Daoy (cell line): ENCODE results near the gene IQGAP2. TPM values are rescaled to one million over a fixed set of nuclear protein-coding genes. Genes with fewer than 3 reads are reported as not detected.

Experiments used
- DNase-seq: peaks from one replicate; pipeline ENCODE4 v3.0.0-alpha.2; 2015; ENCODE audit warnings: low read depth
- total RNA-seq: library from RNA; depleted of rRNA; stranded (reverse); fragments of >200 nt; shearing (Covaris generic); gene quantifications from 2 replicates; pipeline ENCODE4 v1.2.3, GENCODE V29; 2014

The IQGAP2 gene
- total RNA-seq, 1 experiment from 2014 or later, result 6.9 TPM

DNA sequence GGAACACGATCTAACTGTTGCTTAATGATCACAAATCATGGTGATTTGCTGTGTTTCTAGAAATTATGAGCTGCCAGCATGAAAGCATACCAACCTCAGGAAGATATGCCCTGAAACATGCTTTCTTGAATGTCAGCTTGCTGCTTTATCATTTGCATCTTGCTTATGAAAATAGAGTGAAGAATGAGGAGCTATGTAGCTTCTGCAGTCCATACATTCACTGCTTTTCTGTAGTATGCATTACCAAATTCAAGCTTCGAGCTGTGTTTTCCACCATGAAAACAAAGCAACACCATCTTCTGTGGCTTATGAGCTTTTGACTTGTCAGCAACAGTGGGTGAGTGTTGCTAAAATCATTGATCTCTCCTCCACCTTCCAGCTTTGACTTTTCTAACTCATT, 203.6 kb downstream of the IQGAP2 start:
- no peak for DNase-seq

DNA sequence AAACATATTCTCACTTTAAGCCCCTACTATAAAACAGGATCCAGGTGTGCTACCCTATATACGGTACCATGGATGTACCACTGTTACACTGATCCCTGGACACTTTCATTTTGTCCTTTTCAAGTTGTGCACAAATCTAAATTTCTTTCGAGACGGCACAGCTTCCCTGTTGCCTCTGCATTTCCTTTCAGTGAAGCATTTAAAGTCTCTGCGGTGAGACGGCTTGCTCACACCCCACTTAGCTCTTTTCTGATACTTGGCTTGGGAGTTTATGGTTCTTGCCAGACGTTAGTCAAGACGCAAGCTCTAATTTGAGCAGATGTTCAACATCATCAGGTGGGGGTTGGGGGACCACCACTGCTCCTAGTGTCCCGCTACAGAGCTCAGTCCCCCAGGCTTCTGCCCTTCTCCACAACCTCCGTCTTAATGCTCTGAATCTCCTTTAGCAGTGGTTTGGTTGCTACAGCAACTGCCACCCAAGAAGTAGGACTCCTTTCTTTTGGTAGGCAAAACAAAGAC, 204.3 kb downstream of the IQGAP2 start:
- peak; percentile 14 for DNase-seq

DNA sequence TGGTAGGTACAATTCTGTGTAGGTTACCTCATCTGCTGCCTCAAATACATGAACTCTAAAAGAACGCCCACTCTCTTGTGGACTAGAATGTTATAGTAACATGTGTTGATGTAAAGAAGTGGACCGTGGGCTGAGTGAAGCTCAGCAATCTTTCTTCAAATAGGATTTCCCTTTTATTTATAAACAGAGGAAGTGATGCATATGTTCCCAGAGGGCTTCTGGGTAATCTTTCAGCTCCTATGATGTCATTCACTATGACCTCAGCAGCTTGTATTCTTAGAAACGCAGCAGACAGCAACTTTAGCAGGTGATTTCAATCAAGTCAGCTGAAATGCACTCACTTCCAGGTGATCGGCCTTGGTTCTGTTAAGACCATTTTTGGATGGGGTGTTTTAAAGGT, 205.7 kb downstream of the IQGAP2 start:
- DNase-seq, result peak; percentile 33

DNA sequence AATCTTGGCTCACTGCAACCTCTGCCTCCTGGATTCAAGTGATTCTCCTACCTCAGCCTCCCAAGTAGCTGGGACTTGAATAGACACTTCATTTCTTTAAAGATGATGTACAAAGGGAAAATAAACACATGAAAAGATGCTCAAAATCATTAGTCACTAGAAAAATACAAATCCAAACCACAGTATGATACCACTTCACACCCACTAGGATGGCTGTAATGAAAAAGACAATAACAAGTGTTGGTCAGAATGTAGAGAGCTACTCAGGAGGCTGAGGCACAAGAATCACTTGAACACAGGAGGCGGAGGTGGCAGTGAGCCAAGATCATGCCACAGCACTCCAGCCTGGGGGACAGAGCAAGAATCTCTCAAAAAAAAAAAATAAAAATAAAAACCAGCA, 207.1 kb downstream of the IQGAP2 start:
- peak; percentile 25 for DNase-seq

DNA sequence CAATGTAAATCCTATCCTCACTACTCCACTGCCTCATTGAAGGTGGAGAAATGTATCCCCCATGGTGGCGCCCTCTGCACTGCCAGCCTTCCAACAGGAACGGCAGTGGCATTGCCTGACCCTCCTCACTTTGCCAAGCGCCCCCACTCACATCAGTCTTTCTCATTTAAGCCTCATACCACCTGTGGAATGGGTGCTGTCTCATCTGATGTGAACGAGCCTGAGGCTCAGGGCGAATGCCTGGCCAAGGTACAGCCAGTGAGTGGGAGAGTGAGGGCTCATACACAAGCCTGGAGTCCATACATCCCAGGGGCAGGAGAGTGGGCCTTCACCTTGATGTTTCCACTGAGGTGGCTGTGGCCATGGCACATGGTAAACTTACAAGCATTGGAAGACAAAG, 209.9 kb downstream of the IQGAP2 start:
- DNase-seq, result no peak

DNA sequence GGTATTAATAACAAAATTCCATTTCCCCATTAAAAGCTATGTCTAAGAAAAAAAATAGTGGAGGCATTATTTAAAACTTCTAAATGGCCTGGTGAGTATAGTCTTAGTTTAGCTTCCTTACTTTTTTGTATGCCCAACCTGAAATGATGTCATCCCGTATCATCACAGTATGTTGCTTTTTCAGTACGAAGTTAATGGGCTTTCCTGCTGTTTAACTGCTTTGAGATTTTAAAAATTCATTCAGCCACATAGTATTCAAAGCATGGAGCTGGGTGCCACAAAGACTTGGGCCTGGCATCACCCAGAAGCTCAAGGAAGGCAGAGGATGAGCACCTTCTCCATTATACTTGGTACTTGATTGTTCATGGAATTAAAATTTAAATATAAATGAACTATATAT, 212.7 kb downstream of the IQGAP2 start:
- peak; percentile 32 for DNase-seq

DNA sequence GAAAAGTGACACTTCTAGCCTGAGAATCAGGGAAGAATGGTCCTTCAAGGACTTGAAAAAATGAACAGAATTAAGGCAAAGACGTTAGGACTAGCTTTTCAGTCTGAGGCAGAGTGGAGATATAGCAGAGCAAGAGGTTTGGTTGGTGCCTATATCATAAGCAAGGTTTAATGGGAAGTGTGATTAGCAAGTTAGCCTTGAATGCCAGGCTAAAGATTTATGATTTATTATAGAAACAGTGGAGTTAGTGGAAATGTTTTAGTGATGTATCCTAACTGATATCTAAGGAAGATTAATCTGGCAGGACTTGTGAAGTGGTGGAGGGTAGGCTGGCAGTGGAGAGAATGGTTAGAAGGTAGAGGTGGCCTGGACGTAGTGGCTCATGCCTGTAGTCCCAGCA, 213.1 kb downstream of the IQGAP2 start:
- no peak for DNase-seq

DNA sequence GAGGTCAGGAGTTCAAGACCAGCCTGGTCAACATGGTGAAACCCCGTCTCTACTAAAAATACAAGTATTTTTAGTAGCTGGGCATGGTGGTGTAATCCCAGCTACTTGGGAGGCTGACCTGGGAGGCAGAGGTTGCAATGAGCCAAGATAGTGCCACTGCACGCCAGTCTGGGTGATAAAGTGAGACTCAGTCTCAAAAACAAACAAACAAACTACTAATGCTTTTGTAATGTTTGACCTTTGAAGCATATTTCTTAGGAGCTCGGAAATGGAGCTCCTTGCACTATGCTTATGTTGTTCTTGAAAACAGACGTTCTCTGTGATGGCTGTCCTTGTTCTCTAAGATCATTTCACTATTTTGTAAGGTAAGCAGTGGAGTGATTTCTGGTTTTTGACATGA, 214.1 kb downstream of the IQGAP2 start:
- DNase-seq, result no peak

DNA sequence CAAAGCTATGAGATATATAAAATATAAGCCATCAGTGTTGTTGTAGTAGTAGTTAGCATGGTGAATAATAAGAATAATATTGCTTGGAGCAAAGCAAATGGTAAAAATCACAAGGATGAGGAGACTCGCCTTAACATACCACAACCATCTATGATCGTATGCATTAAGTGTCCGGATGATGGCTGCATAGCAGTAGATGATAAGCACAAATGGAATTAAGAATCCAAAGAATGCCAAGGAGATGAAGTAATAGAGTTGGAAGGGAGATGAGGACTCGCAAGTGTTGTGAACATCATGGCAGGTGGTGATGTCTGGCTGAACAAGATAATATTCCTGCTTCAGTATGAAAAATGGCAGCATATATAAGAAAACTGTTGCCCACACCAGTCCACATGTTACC, 214.6 kb downstream of the IQGAP2 start:
- peak; percentile 15 for DNase-seq

DNA sequence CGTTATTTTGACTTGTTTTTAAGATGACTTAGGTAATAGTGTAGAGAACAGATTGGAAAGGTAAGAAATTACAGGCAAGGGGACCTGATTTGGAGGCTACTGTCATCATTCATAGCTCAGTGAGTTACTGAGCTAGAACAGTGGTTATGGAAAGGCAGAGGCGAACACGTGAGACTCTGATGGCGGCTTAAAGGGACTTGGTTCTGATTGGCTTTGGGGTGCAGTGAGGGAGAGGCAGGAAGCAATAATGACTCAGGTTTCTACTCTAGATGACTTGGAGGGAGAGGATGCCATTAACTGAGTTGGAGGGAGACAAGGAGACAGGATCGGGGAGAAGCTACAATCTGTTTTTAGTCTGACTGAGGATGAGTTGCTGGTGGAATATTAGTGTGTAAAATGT, 217.1 kb downstream of the IQGAP2 start:
- no peak for DNase-seq

DNA sequence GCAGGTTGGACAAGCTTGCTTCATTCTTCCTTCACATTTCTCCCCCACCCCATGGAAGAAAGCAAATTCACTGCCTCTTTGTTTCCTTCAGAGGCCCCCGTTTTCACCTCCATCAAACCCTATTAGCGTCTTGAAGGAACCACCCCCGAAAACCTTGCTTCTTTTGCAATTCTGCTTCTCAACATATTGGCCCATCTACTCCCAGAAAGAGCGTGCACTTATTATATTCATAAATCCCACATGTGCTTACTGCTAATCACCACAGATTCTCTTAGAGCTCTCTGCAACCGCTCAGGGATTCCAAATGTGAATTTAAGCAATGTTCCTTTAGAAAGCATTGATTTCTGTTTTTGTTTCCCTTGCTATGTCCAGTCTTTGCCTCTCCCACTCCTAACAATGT, 219.0 kb downstream of the IQGAP2 start:
- DNase-seq, result no peak

DNA sequence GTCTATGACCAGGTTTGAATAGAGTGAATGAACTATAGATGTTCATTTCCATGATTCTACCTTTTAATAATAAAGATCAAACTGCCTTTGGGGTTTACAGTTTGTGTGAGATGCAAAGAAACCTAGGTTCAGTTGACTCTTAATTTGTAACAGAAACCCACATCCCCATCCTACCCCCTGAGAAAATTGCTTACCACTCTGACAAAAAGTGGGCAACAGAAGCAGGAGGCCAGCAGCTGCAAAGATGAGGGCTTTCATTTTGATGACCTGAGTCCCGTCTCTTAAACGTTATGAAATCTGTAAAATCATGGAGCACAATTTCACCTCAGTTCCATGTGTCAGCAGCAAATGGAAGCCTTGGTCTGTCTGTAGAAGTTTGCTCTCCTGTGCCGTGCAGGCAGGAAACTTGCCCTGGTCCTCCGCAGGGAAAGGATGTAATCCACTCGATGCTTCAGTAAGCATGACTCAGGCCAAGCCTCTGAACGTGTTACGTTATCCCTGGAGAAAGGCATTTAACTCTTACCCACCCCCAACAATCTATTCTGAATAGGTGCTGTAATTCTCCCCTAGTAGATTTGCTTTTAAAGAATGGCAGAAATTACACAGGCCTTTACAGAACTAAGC, 220.0 kb downstream of the IQGAP2 start, which contains the start of gene F2RL2:
Gene F2RL2, minus strand, starts transcription at position 431 of the 624 bp plus-strand sequence. Its CDS starts 173 bp downstream, at position 258.
- peak; percentile 86 for DNase-seq

DNA sequence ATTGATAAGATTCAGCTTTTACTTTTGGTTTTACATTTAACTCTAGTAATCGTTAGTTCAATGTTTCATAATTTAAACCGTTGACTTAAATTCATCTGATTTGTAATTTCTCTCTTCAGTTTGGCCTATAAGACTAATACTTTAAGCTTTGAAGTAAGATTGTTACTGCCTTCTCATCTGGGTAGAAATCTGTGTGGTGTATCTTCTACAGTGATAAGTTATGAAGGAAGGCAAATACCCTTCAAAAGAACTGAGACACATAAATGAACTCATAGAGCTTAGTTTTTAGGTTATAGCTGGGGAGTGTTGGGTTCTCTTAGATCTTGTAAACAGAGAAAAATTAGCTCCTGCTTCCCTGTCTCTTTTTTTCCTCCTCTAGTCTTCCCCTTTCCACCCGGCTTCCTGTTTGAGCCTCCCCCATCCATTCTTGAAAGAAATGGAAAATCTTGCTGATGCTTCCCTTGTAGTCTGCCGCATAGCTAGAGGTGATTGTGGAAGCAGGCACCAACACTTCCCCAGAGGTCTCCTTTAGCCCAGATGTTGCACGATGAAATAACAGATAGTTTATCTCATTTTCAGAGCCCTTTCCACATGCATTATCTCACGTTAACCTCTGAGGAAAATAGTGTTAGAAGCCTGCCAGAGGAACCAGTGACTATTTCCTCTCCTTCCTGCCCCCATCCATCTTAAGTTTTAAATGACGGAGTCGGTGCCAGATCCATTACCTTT, 222.2 kb downstream of the IQGAP2 start:
- no peak for DNase-seq

DNA sequence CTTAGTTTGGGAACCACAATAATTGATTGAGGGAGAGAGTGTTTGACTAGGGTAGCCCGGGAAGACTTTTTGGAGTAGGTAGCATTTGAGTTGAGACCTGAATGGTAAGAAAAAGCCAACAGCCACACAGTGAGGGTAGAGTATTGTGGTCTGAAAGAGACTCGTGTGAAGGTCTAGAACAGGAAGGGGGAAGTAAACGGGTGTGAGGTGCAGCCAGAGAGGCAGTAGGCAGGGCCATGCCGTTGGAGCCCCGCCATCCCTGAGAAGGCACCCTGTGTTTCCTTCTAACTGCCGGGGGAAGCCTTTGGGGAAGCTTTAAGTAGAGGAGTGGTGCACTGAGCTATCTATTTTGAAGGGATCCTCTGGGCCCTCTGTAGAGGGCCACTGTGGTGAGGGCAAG, 223.7 kb downstream of the IQGAP2 start:
- no peak for DNase-seq

DNA sequence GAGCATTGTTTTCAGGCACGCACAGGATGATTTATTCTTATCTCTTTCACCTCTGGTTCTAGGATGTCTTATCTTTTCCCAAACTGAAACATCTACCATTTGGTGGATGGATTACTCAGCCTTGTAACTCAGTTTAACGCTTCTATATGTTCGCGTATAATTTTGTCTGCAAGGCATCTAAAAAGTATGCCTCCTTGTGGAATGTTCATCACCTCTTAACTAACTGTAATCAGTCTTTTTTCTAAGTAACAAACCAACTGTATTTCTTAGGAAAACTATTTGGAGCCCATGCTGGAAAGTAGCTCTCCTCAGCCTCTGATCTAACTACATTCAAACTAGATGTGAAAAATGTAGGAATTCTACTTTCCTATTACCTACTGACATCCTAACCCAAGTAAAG, 231.6 kb downstream of the IQGAP2 start:
- DNase-seq, result no peak

DNA sequence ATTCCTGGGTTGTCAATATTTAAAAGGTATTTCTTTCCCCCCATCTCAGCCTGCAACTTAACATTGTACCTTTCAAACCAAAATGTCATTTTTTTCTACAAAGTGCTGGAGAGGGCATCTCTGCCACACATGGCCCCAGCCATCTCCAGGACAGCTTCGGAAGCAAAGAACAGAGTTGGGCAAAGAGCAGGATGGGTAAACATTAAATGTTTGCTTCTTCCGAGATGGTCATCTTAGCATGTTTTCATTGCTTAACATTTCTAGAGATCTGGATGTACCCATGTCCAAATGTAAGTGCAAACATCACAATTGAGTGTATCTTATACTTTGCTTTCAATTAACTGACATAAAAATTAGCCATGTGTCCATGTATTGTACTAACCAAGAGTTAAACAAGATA, 234.4 kb downstream of the IQGAP2 start:
- no peak for DNase-seq

DNA sequence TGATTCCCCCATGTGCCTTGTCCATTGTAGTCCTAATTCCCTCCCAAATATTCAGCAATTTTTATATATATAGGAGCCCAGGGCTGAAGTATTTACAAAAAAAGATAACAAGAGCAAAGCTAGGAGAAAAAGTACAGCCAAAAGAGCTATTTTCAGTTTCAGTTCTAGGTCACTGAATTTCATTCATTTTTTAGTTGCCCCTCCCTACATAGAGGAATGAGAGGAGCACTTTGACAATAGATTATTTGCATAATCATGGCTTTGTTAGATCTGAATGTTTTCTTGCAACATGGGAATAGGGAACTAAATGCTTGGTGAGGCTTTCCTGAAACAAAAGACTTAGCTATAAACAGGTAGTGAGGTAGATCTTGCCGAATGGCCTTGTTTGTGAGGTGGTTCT, 235.4 kb downstream of the IQGAP2 start:
- DNase-seq, result no peak

DNA sequence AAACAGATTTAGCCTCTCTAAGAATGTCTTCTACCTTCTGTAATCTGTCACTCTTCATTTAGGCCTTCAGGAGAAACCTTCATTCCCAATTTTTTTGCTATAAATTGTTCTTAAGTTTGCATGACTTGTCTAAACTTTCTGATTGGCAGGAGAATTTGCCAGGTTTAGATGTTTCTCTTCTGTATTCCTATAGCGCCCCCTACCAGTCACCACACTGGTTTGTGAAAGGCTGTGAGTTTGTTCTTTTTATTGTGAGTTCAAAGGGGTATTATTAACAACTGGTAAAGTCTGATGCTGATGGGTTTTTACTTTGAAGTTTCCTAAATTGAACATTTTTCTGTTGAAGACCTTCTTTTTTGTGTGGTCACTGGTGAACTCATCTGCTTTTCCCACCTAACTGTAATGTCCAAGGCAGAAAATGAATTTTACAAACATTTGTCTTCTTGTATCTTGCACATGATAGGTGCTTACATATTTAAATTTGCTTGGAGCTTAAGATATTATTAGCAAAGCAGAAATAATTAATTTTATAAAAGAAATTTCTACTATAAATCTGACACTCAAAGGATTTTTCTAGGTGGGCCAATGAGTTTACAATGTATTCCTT, 238.5 kb downstream of the IQGAP2 start:
- DNase-seq, result peak; percentile 70

DNA sequence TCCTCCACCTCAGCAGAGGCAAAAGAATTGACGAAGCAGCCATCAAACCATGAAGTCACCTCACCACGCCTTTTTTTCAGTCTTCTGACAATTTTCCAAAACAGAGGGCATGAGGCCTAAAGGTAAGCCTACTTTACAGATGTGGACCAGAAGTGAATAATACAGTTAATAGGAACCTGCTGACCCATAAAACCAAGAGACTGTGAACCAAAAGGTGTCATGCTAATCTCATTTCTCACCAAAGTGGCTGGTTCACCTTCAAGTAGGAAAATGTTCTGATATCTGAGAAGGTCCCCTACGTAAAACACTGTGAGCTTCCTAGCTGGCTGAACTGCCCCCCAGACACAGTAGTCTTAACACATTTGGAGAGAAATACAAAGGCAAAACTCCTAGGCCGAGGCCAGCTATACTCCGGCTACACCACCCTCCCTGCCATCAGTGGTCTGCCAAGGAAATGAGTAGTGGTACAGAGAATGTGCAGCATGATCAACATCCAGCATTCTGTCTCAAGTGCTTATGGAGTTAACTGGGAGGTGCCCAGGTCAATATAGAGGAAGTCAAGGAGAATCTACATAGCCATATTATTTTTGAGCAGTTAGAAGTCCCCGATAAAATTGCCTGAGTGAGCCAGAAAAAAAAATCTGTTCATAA, 239.4 kb downstream of the IQGAP2 start:
- peak; percentile 78 for DNase-seq

DNA sequence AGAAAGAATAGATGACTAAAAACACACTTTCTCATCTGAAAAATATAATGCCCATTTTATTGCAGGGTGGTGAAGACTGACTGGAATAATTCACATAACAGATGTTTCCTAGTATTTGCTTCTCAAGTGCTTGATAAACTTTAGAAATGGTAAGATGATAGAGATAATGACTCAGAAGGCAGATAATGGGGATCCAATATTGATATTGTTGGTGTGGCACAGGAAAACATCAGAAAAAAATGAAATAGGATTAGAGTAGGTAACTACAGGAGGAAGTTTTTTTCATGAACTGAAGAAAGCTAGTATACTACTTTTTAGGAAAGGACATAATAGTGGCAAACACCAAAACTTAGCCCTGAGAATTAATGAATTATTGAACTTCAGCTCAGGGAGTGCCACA, 240.3 kb downstream of the IQGAP2 start:
- DNase-seq, result no peak

DNA sequence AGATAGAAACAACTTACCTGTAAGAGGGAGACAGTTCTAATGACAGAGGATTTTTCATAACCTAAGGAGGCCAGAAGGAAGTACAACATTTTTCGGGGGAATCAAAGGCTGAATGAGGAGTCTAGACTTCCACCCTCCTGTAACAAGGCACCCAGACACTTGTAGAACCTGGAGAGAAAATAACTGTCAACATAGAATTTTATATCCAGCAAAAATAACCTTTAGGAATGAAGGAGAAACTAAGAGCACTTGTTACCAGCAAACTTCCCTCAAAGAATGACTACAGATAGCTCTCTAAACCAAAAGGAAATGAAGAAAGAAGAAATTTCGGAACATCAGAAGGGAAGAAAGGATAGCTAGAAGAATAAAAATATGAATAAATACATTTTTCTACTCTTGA, 246.1 kb downstream of the IQGAP2 start:
- no peak for DNase-seq

DNA sequence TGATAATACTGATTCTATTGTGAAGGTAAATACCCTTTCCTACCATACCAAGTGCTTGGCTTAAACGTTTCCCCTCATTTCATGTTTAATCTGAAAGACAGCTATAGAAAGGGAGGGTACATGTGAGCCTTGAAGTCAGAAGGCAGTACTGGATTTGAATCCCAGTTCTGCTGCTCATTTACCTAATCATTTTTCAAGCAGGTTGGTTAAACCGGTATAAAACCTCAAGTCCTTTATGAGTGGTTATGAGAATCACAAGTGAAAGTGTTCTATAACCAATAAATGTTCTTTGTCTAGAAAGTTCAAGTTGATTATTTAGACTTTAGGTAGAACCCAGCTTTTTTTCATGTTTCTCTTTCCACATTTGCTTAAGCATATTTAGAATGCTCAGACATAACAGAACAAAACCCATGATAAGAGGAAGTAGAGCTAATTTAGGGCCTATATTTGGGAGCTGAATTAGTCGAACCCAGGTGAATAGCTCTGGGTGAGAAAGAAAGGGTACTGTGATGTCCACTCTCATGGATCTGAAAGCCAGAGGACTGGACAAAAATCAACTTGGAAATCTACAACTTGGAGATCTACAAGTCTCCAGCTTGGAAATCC, 249.8 kb downstream of the IQGAP2 start:
- DNase-seq, result no peak
